H9 (cell line): ENCODE measurements around the gene THBS4. TPM values are rescaled to one million over a fixed set of nuclear protein-coding genes. Genes with fewer than 3 reads are reported as not detected.

ENCODE experiments used
- DNase-seq: peaks from one replicate; pipeline ENCODE4 v3.0.0-alpha.2; 2017
- H2AFZ ChIP-seq: one replicate; pipeline ENCODE4 v1.6.1; 2013; ENCODE audit warnings: mild to moderate bottlenecking, low read length, control low read depth, moderate library complexity
- H2AK5ac ChIP-seq: 2 replicates; pipeline ENCODE4 v1.6.1; 2013; ENCODE audit warnings: low read length, control low read depth, mixed read lengths; ENCODE audit not compliant: insufficient read length
- H2BK120ac ChIP-seq: one replicate; pipeline ENCODE4 v1.6.1; 2013; ENCODE audit warnings: low read depth, mild to moderate bottlenecking, low read length, control low read depth, inconsistent platforms; ENCODE audit not compliant: poor library complexity, severe bottlenecking
- H2BK12ac ChIP-seq: 2 replicates; pipeline ENCODE4 v1.6.1; 2013; ENCODE audit warnings: low read length, control low read depth, mixed read lengths, low read depth; ENCODE audit not compliant: insufficient read length
- H2BK15ac ChIP-seq: 2 replicates; pipeline ENCODE4 v1.6.1; 2013; ENCODE audit warnings: low read depth, low read length, control low read depth
- H2BK20ac ChIP-seq: one replicate; pipeline ENCODE4 v1.6.1; 2013; ENCODE audit warnings: low read depth, mild to moderate bottlenecking, low read length, control low read depth, inconsistent platforms; ENCODE audit not compliant: poor library complexity, severe bottlenecking
- H2BK5ac ChIP-seq: 2 replicates; pipeline ENCODE4 v1.6.1; 2013; ENCODE audit warnings: low read length, control low read depth, mixed read lengths; ENCODE audit not compliant: insufficient read length
- H3K14ac ChIP-seq: 2 replicates; pipeline ENCODE4 v1.6.1; 2013; ENCODE audit warnings: low read length, control low read depth; ENCODE audit not compliant: insufficient read depth
- H3K18ac ChIP-seq: 2 replicates; pipeline ENCODE4 v1.6.1; 2013; ENCODE audit warnings: low read depth, mild to moderate bottlenecking, mixed read lengths, low read length, control low read depth; ENCODE audit not compliant: insufficient read length
- H3K23ac ChIP-seq: 2 replicates; pipeline ENCODE4 v1.6.1; 2013; ENCODE audit warnings: low read length, control low read depth, mixed read lengths, low read depth; ENCODE audit not compliant: insufficient read length
- H3K23me2 ChIP-seq: 2 replicates; pipeline ENCODE4 v1.6.1; 2013; ENCODE audit warnings: low read depth, mild to moderate bottlenecking, mixed read lengths, low read length, control low read depth; ENCODE audit not compliant: insufficient read length, poor library complexity, severe bottlenecking
- H3K27ac ChIP-seq: 2 replicates; pipeline ENCODE4 v1.5.1; 2013; ENCODE audit warnings: low read length, control low read depth, mixed read lengths, low read depth; ENCODE audit not compliant: insufficient read length
- H3K27me3 ChIP-seq: 2 replicates; pipeline ENCODE4 v1.6.1; 2013; ENCODE audit warnings: low read length, control low read depth, inconsistent platforms; ENCODE audit not compliant: insufficient read depth
- H3K4ac ChIP-seq: 2 replicates; pipeline ENCODE4 v1.6.1; 2013; ENCODE audit warnings: low read depth, mild to moderate bottlenecking, control low read depth, inconsistent platforms, low read length, moderate library complexity
- H3K4me1 ChIP-seq: 2 replicates; pipeline ENCODE4 v1.6.1; 2013; ENCODE audit warnings: low read length, control low read depth, inconsistent platforms; ENCODE audit not compliant: insufficient read depth
- H3K4me2 ChIP-seq: 2 replicates; pipeline ENCODE4 v1.6.1; 2013; ENCODE audit warnings: low read length, control low read depth, mixed read lengths; ENCODE audit not compliant: insufficient read length, insufficient read depth
- H3K56ac ChIP-seq: 2 replicates; pipeline ENCODE4 v1.6.1; 2013; ENCODE audit warnings: low read depth, mild to moderate bottlenecking, mixed read lengths, low read length, control low read depth; ENCODE audit not compliant: insufficient read length
- H3K79me1 ChIP-seq: 2 replicates; pipeline ENCODE4 v1.6.1; 2013; ENCODE audit warnings: low read depth, mild to moderate bottlenecking, moderate library complexity, low read length, control low read depth, inconsistent platforms; ENCODE audit not compliant: insufficient read depth, poor library complexity, severe bottlenecking
- H3K79me2 ChIP-seq: 2 replicates; pipeline ENCODE4 v1.6.1; 2013; ENCODE audit warnings: low read length, control low read depth, inconsistent platforms; ENCODE audit not compliant: insufficient read depth
- H3K9ac ChIP-seq: 2 replicates; pipeline ENCODE4 v1.6.1; 2013; ENCODE audit warnings: low read length, control low read depth, mixed read lengths; ENCODE audit not compliant: insufficient read length; ENCODE audit errors: extremely low read depth
- H3K9me3 ChIP-seq: one replicate; pipeline ENCODE4 v1.6.1; 2013; ENCODE audit warnings: low read depth, low read length, inconsistent platforms; ENCODE audit not compliant: control insufficient read depth
- H3T11ph ChIP-seq: one replicate; pipeline ENCODE4 v1.6.1; 2013; ENCODE audit warnings: mild to moderate bottlenecking, low read length, control low read depth, inconsistent platforms
- H4K20me1 ChIP-seq: one replicate; pipeline ENCODE4 v1.6.1; 2013; ENCODE audit not compliant: control insufficient read depth, insufficient read length, insufficient read depth
- H4K5ac ChIP-seq: 2 replicates; pipeline ENCODE4 v1.6.1; 2013; ENCODE audit warnings: low read depth, mild to moderate bottlenecking, mixed read lengths, low read length, control low read depth; ENCODE audit not compliant: insufficient read length
- H4K8ac ChIP-seq: replicated peaks from 2 replicates; pipeline ENCODE4 v1.6.1; 2013; ENCODE audit warnings: low read length, control low read depth, mixed read lengths, low read depth; ENCODE audit not compliant: insufficient read length
- H4K91ac ChIP-seq: 2 replicates; pipeline ENCODE4 v1.6.1; 2013; ENCODE audit warnings: low read depth, mild to moderate bottlenecking, moderate library complexity, mixed read lengths, low read length, control low read depth; ENCODE audit not compliant: insufficient read length
- H3K27ac Mint-ChIP-seq, 3 experiments: 2 replicates in 2 of 3; 3 replicates in 1 of 3; pipeline ENCODE4 v1.8.0; 2020 to 2021; ENCODE audit warnings: mixed read lengths in 3 of 3, mild to moderate bottlenecking in 1 of 3, moderate library complexity in 1 of 3
- H3K27me3 Mint-ChIP-seq: 2 replicates; pipeline ENCODE4 v1.8.0; 2021; ENCODE audit warnings: low read depth, mild to moderate bottlenecking, moderate library complexity, mixed read lengths
- H3K36me3 Mint-ChIP-seq, 3 experiments: 2 replicates in 2 of 3; 3 replicates in 1 of 3; pipeline ENCODE4 v1.8.0; 2020 to 2021; ENCODE audit warnings: low read depth in 3 of 3, mixed read lengths in 3 of 3; ENCODE audit not compliant: insufficient read depth in 1 of 3
- H3K4me1 Mint-ChIP-seq, 2 experiments: 2 replicates each; pipeline ENCODE4 v1.8.0; 2020; ENCODE audit warnings: mixed read lengths in 2 of 2
- H3K4me3 Mint-ChIP-seq, 2 experiments: 2 replicates in 1 of 2; 3 replicates in 1 of 2; pipeline ENCODE4 v1.8.0; 2020 to 2021; ENCODE audit warnings: mild to moderate bottlenecking in 2 of 2, mixed read lengths in 2 of 2, moderate library complexity in 1 of 2
- H3K9me3 Mint-ChIP-seq, 2 experiments: 2 replicates in 1 of 2; 3 replicates in 1 of 2; pipeline ENCODE4 v1.8.0; 2020; ENCODE audit warnings: mild to moderate bottlenecking in 2 of 2, mixed read lengths in 2 of 2, moderate library complexity in 1 of 2
- CTCF ChIP-seq: fragments of 200-600 bp; sonication (generic); conservative IDR thresholded peaks from 3 replicates; pipeline ENCODE4 v1.8.0; 2021; ENCODE audit warnings: antibody characterized with exemption, mild to moderate bottlenecking
- WGBS: extraction: QIAGEN DNeasy Blood & Tissue Kit; methylation state at CpG from one replicate; pipeline ENCODE4 v1.1.7; 2013; ENCODE audit warnings: missing lambda C conversion rate, low lambda C conversion rate, mixed read lengths; ENCODE audit not compliant: insufficient read length; ENCODE audit errors: extremely low coverage; 5-methylcytosine and 5-hydroxymethylcytosine counted together
- total RNA-seq: library from RNA; stranded (reverse); gene quantifications from 2 replicates; pipeline ENCODE4 v1.2.1, GENCODE V29; 2021

THBS4 gene
- total RNA-seq, 1 experiment from 2014 or later = 19.0 TPM

DNA sequence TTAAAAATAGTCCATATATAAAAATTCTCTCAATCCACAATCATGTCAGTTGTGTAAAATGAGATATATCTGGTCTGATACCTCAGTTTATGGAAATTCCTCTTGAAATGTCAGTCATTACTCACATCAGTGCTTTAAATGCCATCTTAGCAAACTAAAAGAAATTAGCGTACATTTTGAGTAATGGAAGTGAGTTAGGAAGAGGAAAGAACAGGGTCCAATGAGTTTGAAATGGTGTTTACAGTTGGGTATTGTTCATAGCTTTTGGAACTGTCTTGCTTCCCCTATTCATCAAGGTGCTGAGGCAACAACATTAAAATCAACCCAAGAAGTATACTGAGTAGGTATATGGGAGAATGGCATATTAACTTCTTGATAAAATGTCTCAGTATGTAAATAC lies 35.4 kb upstream of the THBS4 start:
- H3K27me3 ChIP-seq = no peaks in the 10 kb centered on the region

More for the DNA sequence above, 35.4 kb upstream of the THBS4 start:
- Histone ChIP-seq H2BK15ac (no peak overlapping the region), H3K23me2 (no peaks in the 10 kb centered on the region), H3K9me3 (no peaks in the 10 kb centered on the region), H2BK5ac (no peak overlapping the region), H3K18ac (no peak overlapping the region), H4K5ac (no peak overlapping the region), H3K4me1 (peaks cover 12% of the 10 kb centered on the region), H3K23ac (no peak overlapping the region), H4K91ac (no peak overlapping the region), H3K79me2 (no peaks in the 10 kb centered on the region), H4K20me1 (no peaks in the 10 kb centered on the region), H3K27ac (no peak overlapping the region), H3K4me2 (no peak overlapping the region), H2AFZ (no peak overlapping the region), H3T11ph (no peak overlapping the region), H2BK20ac (no peak overlapping the region), H4K8ac (no peak overlapping the region), H2AK5ac (no peak overlapping the region), H2BK120ac (no peak overlapping the region), H2BK12ac (no peak overlapping the region), H3K4ac (no peak overlapping the region), H3K14ac (no peak overlapping the region), H3K9ac (no peak overlapping the region), H3K56ac (no peak overlapping the region), H3K79me1 (no peaks in the 10 kb centered on the region)
- Mint-ChIP-seq H3K27me3 (peaks cover 4% of the 10 kb centered on the region), H3K9me3 (no peaks in the 10 kb centered on the region), H3K4me3 (no peak overlapping the region), H3K36me3 (peaks cover 0 to 4% (median 2%) of the 10 kb centered on the region in 3 experiments; a peak in 2 of 7 replicates), H3K27ac (no peak overlapping the region), H3K4me1 (peaks cover 29 to 34% of the 10 kb centered on the region in 2 experiments)
- DNase-seq = no peak
- WGBS = no CpG with 5 or more reads among the region's 1 CpG
- TF ChIP-seq CTCF = no peak
